ENCODE measurements around the gene SYK. TPM values are rescaled to one million over a fixed set of nuclear protein-coding genes. Genes with fewer than 3 reads are reported as not detected.
A peak's percentile ranks its signal among the peaks of the same experiment; 100 is the strongest.

SYK gene
- total RNA-seq, 4 donors from 2014 or later: 7.0 to 16.6 (median 8.7) TPM

DNA sequence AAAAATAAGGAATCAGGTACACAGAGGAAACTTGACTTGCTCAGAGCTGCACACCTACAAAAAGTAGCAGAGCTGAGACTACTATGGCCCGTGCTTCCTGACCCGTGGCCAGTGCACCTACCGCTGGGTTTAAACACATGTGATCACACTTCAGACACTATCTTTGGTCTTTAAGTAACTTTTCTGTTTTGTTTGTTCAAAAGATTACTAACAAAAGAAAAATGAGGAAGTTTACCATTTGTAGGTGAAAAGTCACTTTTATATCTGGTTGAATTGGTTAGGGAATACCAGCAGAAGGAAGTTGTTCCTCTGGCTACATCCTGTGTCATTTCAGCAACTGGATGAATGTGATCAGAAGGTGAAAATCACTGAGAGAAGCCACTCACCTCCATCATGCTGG, 6.5 kb upstream of the SYK start:
- intact Hi-C loops (cut with DNase I): no loop called here
- no peak for DNase-seq (ENCODE audit: extremely low spot score)
- WGBS: 71% methylated on average over 3 of the region's 3 CpGs

DNA sequence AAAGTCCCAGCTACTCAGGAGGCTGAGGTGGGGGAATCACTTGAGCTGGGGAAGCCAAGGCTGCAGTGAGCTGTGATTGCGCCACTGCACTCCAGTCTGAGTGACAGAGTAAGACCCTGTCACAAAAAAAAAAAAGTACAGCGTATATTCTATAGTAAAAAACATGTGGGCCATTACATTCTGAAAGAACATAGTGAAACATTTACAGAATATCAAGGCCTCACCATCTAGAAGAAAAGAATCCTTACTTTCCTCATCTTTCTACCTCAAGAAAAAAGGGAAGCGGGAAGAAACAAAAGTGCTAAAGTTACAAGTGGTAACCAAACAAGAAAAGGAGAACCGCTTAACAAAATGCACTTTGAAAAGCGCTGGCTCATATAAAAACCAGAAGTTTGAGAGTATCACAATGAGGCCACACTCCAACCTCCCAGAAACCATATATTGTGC, 5.7 kb upstream of the SYK start:
- H3K36me3 ChIP-seq: no peaks in the 10 kb centered on the region
- WGBS: 78% methylated on average over 5 of the region's 5 CpGs
- H3K4me3 ChIP-seq: no peak overlapping the region
- TF ChIP-seq POLR2AphosphoS5 (IDR thresholded peaks at IDR 0.05) (no peak), EP300 (IDR thresholded peaks at IDR 0.05) (no peak)
- TF ChIP-seq, protein P1, sequence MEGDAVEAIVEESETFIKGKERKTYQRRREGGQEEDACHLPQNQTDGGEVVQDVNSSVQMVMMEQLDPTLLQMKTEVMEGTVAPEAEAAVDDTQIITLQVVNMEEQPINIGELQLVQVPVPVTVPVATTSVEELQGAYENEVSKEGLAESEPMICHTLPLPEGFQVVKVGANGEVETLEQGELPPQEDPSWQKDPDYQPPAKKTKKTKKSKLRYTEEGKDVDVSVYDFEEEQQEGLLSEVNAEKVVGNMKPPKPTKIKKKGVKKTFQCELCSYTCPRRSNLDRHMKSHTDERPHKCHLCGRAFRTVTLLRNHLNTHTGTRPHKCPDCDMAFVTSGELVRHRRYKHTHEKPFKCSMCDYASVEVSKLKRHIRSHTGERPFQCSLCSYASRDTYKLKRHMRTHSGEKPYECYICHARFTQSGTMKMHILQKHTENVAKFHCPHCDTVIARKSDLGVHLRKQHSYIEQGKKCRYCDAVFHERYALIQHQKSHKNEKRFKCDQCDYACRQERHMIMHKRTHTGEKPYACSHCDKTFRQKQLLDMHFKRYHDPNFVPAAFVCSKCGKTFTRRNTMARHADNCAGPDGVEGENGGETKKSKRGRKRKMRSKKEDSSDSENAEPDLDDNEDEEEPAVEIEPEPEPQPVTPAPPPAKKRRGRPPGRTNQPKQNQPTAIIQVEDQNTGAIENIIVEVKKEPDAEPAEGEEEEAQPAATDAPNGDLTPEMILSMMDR (IDR thresholded peaks at IDR 0.05): no peak
- intact Hi-C loops (cut with DNase I): no loop called here
- H3K27ac ChIP-seq (replicated peaks in 1 of 4): no peak overlapping the region
- peaks cover 0 to 18% (median 7%) of the 10 kb centered on the region in 4 donors for H3K27me3 ChIP-seq
- no peak for DNase-seq (ENCODE audit: extremely low spot score)
- H3K9me3 ChIP-seq: no peaks in the 10 kb centered on the region
- H3K4me1 ChIP-seq: no peaks in the 10 kb centered on the region

More for the DNA sequence above, 6.5 kb upstream of the SYK start:
- TF ChIP-seq, protein P1 (IDR thresholded peaks at IDR 0.05): no peak
- TF ChIP-seq POLR2AphosphoS5 (IDR thresholded peaks at IDR 0.05) (no peak), POLR2A (IDR thresholded peaks at IDR 0.05; ENCODE audit: low read depth) (no peak), EP300 (IDR thresholded peaks at IDR 0.05) (no peak)
- peaks cover 0 to 9% (median under 1%) of the 10 kb centered on the region in 4 donors for H3K27me3 ChIP-seq
- no peaks in the 10 kb centered on the region for H3K4me1 ChIP-seq
- no peak overlapping the region for H3K27ac ChIP-seq (replicated peaks in 1 of 4)
- H3K36me3 ChIP-seq: no peaks in the 10 kb centered on the region
- H3K9me3 ChIP-seq: no peaks in the 10 kb centered on the region
- no peak overlapping the region for H3K4me3 ChIP-seq

DNA sequence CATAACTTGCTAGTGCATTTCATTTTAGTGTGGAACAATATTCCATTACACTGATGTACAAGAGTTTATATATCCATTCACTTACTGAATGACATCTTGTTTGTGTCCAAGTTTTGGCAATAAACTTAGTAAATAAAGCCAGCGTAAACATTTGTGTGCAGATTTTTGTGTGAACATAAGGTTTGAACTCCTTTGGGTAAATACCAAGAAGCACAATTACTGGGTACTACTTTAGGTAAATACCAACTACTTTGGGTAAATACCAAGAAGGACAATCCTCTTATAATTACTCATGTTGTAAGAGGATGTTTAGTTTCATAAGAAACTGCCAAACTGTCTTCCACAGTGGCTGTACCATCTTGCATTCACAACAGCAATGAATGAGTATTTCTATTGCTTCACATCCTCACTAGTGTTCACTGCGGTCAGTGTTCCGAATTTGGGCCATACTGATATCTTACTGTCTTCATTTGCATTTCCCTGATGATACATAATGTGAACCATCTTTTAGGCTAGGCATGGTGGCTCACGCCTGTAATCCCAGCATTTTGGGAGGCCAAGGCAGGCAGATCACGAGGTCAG, 2.3 kb upstream of the SYK start:
- Histone ChIP-seq H3K27ac (replicated peaks in 1 of 4) (no peak overlapping the region), H3K4me1 (peaks cover 9 to 13% (median 12%) of the 10 kb centered on the region in 4 donors), H3K4me3 (no peak overlapping the region), H3K27me3 (peaks cover 6 to 48% (median 21%) of the 10 kb centered on the region in 4 donors), H3K36me3 (no peaks in the 10 kb centered on the region), H3K9me3 (no peaks in the 10 kb centered on the region)
- no peak for DNase-seq (ENCODE audit: extremely low spot score)
- 85% methylated on average over 5 of the region's 5 CpGs for WGBS
- TF ChIP-seq POLR2A (IDR thresholded peaks at IDR 0.05; ENCODE audit: low read depth) (no peak), POLR2AphosphoS5 (IDR thresholded peaks at IDR 0.05) (no peak), EP300 (IDR thresholded peaks at IDR 0.05) (no peak)
- TF ChIP-seq, protein P1 (IDR thresholded peaks at IDR 0.05): no peak
- intact Hi-C loops (cut with DNase I): no loop called here

DNA sequence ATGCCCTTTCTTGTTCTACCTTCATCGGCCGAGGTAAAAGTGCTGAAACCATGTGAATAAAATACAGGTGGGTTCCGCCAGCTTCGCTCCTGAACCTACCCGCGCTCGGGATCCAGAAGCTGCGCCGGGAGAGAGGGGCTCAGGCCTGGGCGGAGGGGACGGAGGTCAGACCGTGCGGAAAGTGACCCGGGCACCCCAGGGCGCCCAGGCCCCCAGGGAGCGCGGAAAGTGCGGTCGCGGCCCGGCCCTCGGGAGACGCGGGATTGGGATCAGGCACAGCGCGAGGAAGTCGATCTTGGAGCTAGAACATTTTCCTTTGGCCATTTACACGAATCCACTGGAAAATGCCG, 329 bp downstream of the SYK start:
- H3K36me3 ChIP-seq: no peaks in the 10 kb centered on the region
- WGBS: 11% methylated on average over 16 of the region's 29 CpGs
- peaks cover 6 to 54% (median 21%) of the 10 kb centered on the region in 4 donors for H3K27me3 ChIP-seq
- peak overlapping the region in 3 of 4 donors; percentile 56 to 72 (median 67) for H3K27ac ChIP-seq (replicated peaks in 1 of 4)
- intact Hi-C loops (cut with DNase I): no loop called here
- DNase-seq (ENCODE audit: extremely low spot score): no peak
- no peaks in the 10 kb centered on the region for H3K9me3 ChIP-seq
- peak overlapping the region; percentile 47 to 61 (median 50) for H3K4me3 ChIP-seq
- H3K4me1 ChIP-seq: peaks cover 9 to 16% (median 12%) of the 10 kb centered on the region in 4 donors
- no peak for TF ChIP-seq POLR2A (IDR thresholded peaks at IDR 0.05; ENCODE audit: low read depth)
- TF ChIP-seq, protein P1 (IDR thresholded peaks at IDR 0.05): no peak
- TF ChIP-seq EP300 (IDR thresholded peaks at IDR 0.05): no peak
- TF ChIP-seq POLR2AphosphoS5 (IDR thresholded peaks at IDR 0.05): no peak
